ENCODE data around the gene FOXL2.
"Not testable (repeated sequence)": the region's sequence is repeated elsewhere in the genome, so short reads cannot be mapped to it uniquely, and the experiment has no call there.

The FOXL2 gene

GRCh38 chr3:138923531-138923994 is 23.4 kb downstream of the FOXL2 start:
- DNase-seq: peak; percentile 71

DNA sequence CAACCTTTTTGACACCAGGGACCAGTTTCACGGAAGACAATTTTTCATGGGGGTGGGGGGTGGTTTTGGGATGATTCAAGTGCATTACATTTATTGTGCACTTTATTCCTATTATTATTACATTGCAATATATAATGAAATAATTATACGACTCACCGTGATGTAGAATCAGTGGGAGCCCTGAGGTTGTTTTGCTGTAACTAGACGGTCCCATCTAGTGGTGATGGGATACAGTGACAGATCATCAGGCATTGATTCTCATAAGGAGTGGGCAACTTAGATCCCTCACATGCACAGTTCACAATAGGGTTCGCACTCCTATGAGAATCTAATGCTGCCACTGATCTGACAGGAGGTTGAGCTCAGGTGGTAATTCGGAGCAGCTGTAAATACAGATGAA is 24.5 kb downstream of the FOXL2 start:
- not testable (repeated sequence) for DNase-seq

- no peak for DNase-seq
Observed at GRCh38 chr3:138921316-138922292, 25.3 kb downstream of the FOXL2 start.

- no peak for DNase-seq
Observed at GRCh38 chr3:138919325-138919724, 27.6 kb downstream of the FOXL2 start.

GRCh38 chr3:138916824-138917223 is 30.1 kb downstream of the FOXL2 start:
- no peak for DNase-seq

GRCh38 chr3:138915503-138916498 is 31.1 kb downstream of the FOXL2 start:
- peak; percentile 51 for DNase-seq

DNA sequence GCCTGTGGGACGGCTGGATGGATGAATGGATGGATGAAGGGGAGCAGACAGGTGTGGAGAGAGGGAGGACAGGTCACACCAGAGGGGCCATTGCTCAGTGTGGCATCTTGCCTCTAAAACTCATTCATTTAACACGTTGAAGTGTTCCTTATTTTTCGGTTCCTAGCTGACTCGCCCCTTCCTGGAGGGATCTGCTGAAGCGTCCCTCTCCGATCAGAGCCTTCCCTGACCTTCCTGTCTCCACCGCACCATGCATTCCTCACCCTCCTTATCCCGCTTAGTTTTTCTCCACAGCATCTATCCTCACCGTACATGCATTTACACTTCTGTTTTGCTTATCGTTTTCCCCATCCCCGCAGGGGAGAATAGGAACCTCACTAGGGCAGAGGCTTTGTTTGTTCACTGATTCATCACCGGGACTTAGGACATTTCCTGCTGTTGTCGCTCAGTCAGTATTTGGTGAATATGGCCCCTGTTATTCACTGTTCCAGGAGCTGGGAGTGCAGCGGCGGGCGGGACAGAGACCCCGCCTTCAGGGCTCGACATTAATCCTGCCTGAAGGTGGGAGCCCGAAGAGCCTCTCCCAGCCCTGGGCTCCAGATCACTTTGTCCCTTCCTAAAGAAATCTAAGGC is 32.0 kb downstream of the FOXL2 start:
- DNase-seq: no peak

- no peak for DNase-seq
Observed at GRCh38 chr3:138913766-138914165, 33.2 kb downstream of the FOXL2 start.

- no peak for DNase-seq
Observed at GRCh38 chr3:138912237-138912636, 34.7 kb downstream of the FOXL2 start.

- DNase-seq: no peak
Observed at GRCh38 chr3:138911621-138912020, 35.3 kb downstream of the FOXL2 start.

GRCh38 chr3:138909904-138910303 is 37.0 kb downstream of the FOXL2 start:
- DNase-seq: no peak

DNA sequence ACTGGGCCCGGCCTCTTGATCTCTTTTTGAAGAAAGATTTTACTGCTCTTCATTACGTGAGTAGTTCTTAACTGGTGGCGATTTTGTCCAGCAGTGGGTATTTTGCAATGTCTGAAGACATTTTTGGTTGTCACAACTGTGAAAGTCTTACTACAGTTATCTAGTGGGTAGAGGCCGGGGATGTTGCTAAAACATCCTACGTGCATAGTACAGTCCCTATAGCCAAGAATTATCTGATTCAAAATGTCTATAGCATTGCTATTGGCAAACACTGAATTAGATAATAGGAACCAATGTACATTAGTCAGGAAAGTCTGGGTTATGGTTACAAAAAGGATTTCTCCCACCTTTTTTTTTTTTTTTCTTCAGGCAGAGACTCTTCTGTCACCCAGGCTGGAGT is 38.1 kb downstream of the FOXL2 start:
- no peak for DNase-seq

DNA sequence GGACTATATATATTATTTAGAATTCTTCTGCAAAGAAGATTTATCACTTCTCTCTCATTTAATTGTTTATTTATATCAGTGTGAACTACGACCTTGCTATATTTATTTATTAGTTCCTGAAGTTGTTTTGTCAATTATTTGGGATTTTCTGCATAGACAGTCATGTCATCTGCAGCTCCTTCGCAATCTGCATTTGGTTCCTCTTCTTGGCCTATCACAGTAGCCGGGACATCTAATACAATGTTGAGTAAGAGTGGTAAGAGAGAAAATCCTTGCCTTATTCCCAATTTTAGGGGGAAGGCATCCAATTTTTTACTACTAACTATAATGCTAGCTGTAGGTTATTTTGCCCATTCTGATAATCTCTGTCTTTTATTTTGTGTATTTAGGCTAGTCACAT is 39.4 kb downstream of the FOXL2 start:
- no peak for DNase-seq

DNA sequence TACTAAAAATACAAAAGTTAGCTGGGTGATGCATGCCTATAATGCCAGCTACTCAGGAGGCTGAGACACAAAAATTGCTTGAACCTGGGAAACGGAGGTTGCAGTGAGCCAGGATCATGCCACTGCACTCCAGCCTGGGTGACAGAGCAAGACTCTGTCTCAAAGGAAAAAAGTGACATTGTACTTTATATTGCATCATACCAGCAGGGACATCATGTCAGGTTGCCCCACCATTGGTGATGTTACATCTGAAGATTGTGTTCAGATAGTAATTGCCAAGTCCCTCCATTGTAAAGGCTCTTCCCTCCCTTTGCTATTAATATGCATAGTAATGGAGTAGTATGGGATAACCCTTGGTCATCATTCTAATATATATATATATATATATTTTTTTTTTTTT is 44.8 kb downstream of the FOXL2 start:
- DNase-seq: no peak

DNA sequence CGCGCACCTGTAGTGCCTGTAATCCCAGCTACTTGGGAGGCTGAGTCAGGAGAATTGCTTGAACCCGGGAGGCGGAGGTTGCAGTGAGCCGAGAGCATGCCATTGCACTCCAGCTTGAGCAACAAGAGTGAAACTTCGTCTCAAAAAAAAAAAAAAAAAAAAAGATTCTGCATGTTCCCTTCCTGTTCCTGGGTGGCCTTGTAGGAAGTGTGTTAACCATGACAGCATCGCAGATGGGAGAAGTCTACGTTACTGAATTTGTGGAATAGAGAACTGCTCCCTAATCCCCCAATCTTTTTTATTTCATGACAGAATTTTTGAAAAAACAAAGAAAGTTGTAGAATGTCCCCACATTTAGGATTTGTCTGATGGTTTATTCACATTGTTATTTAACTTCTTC is 45.4 kb downstream of the FOXL2 start:
- DNase-seq: no peak

DNA sequence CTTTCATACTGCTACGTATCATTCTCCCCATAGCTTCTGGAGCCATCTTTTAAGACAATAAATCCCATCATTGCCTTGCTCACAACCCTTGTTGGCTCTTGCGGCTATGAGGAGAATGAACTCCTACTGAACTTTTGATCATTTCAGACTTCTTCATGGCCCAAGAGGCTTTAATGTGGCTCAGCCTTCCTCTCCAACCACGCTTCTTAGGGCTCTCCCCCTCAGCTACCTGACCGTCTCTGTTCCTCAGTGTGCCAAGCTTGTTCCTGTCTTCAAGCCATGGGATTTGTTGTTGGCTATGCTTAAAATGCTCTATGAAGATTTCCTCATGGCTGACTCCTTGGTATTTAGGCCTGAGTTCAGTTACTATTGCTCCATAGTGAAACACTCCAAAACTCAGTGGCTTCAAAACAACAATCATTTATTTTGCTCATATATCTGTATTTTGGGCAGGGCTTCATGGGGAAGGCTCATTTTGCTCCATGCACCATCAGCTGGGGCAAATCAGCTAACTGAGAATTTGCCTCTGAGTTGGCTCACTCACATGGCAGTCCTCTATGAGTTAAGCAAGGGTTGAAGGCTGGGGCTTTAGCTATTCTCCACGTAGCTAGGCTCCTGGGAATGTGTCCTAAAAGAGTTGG is 47.5 kb downstream of the FOXL2 start:
- no peak for DNase-seq

DNA sequence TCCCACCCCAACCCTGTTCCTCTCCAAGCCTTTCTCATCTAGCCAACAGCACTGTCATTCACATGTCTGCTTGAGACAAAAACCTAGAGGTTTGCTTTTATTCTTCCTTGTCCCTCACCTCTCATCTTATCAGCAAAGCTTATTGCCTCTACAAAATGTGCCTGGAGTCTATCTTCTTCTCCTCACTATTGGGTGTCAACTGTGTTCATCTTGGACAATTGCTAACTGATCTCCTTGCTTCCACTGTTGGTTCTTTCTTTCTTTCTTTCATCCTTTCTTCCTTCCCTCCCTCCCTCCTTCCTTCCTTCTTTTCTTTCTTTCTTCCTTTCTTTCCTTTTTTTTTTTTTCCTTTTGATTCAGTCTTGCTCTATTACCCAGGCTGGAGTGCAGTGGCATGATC is 48.2 kb downstream of the FOXL2 start:
- DNase-seq: no peak

- DNase-seq: no peak
Observed at GRCh38 chr3:138898301-138898700, 48.6 kb downstream of the FOXL2 start.

Data from NCI-H2029 treated with DMSO at 0.1 percent for 48 hours (cell line).